HepG2 (cell line): ENCODE measurements around the gene PDXDC1. TPM values are rescaled to one million over a fixed set of nuclear protein-coding genes. Genes with fewer than 3 reads are reported as not detected.
"Not testable (repeated sequence)": the region's sequence is repeated elsewhere in the genome, so short reads cannot be mapped to it uniquely, and the experiment has no call there.

Source experiments
- ATAC-seq: fragments of 200-7000 bp; cut with Tn5 transposase; 3 replicates; pipeline ENCODE4 v1.9.1; 2020; ENCODE audit warnings: mild to moderate bottlenecking, moderate library complexity
- BruUV-seq: library from RNA; stranded (reverse); fragments of 400-500 nt; replicated peaks from 2 replicates; lab custom pipeline; 2021; lab: Mats Ljungman, UMichigan
- CTCF ChIA-PET: fragments of 300-600 bp; formaldehyde crosslinking; extraction: SDS; loops from one replicate; lab custom pipeline; 2021; ENCODE audit warnings: low total read pairs, inconsistent platforms, low intra/inter-chr PET ratio; lab: Yijun Ruan, JAX
- POLR2A ChIA-PET: fragments of 350-600 bp; sonication (Branson Sonifier 250); formaldehyde crosslinking; loops from one replicate; lab custom pipeline; 2020; ENCODE audit warnings: antibody characterized with exemption, inconsistent platforms; lab: Yijun Ruan, JAX
- DNase-seq: peaks from one replicate; pipeline ENCODE4 v3.0.0-alpha.2; 2015; ENCODE audit warnings: low spot score
- FAIRE-seq: peaks from 3 replicates; lab custom pipeline; 2011; peaks lifted over from hg19 to GRCh38; lab: Jason Lieb, UNC
- H2AFZ ChIP-seq: one replicate; pipeline ENCODE4 v1.6.1; 2011; ENCODE audit warnings: low read length, inconsistent platforms
- H3K27ac ChIP-seq: fragments of 300-600 bp; 3 replicates; pipeline ENCODE4 v1.8.0; 2011; ENCODE audit warnings: mixed run types, mild to moderate bottlenecking, mixed read lengths, low read length, inconsistent platforms; ENCODE audit not compliant: insufficient read depth; ENCODE audit errors: extremely low read length
- H3K27me3 ChIP-seq, 2 experiments: fragments of 200-600 bp in 1 of 2; 2 replicates in 1 of 2; 3 replicates in 1 of 2; pipeline versions ENCODE4 v1.6.0 to v1.8.0; 2011; ENCODE audit warnings: low read length in 2 of 2, mild to moderate bottlenecking in 2 of 2, moderate library complexity in 2 of 2, inconsistent platforms in 1 of 2; ENCODE audit not compliant: insufficient read depth in 2 of 2, control insufficient read depth in 1 of 2
- H3K36me3 ChIP-seq, 2 experiments: fragments of 200-600 bp in 1 of 2; replicated peaks in 1 of 2; 2 replicates in 1 of 2; 3 replicates in 1 of 2; pipeline versions ENCODE4 v1.5.1 to v1.8.0; 2011; ENCODE audit warnings: low read length in 2 of 2, inconsistent platforms in 1 of 2; ENCODE audit not compliant: insufficient read depth in 2 of 2, control insufficient read depth in 1 of 2
- H3K4me1 ChIP-seq: 2 replicates; pipeline ENCODE4 v1.5.1; 2012; ENCODE audit warnings: low read length, inconsistent platforms; ENCODE audit not compliant: insufficient read depth
- H3K4me2 ChIP-seq: 2 replicates; pipeline ENCODE4 v1.6.0; 2011; ENCODE audit warnings: low read depth, low read length, inconsistent platforms
- H3K4me3 ChIP-seq, 3 experiments: fragments of 200-600 bp in 1 of 3; sonication (generic), shearing (Covaris generic) in 1 of 3; replicated peaks in 1 of 3; 2 replicates each; pipeline ENCODE4 v1.5.1; 2011 to 2016; ENCODE audit warnings: low read length in 3 of 3, inconsistent platforms in 2 of 3, low read depth in 2 of 3, mild to moderate bottlenecking in 2 of 3, control low read depth in 1 of 3, mixed read lengths in 1 of 3; ENCODE audit not compliant: insufficient read depth in 1 of 3
- H3K79me2 ChIP-seq: one replicate; pipeline ENCODE4 v1.6.1; 2011; ENCODE audit warnings: low read length, inconsistent platforms; ENCODE audit not compliant: insufficient read depth
- H3K9ac ChIP-seq: 2 replicates; pipeline ENCODE4 v1.6.0; 2011; ENCODE audit warnings: mild to moderate bottlenecking, low read depth, low read length, inconsistent platforms; ENCODE audit not compliant: insufficient read depth
- H3K9me3 ChIP-seq: 2 replicates; pipeline ENCODE4 v1.5.1; 2012; ENCODE audit warnings: mild to moderate bottlenecking, low read length
- H4K20me1 ChIP-seq: 2 replicates; pipeline ENCODE4 v1.6.0; 2011; ENCODE audit warnings: inconsistent platforms, mild to moderate bottlenecking, low read length, moderate library complexity; ENCODE audit not compliant: insufficient read depth
- WGBS: methylation state at CpG from one replicate; pipeline ENCODE4 v1.1.6; 2017; ENCODE audit warnings: low lambda C conversion rate; 5-methylcytosine and 5-hydroxymethylcytosine counted together
- in situ Hi-C: cut with HindIII; loops from 2 replicates; pipeline ENCODE4 v1.10.0; 2017; ENCODE audit warnings: low pct_unique_long_range_greater_than_20kb; ENCODE audit not compliant: extremely low pct_ligation_motif_present
- intact Hi-C: fragments of 100-400 bp; cut with micrococcal nuclease; formaldehyde crosslinking; loops from one replicate; pipeline ENCODE4 v1.10.0; 2022; ENCODE audit not compliant: unreplicated experiment
- polyA plus RNA-seq, 8 experiments: library from polyadenylated mRNA; depleted of rRNA in 3 of 8; stranded (reverse) in 7 of 8; unstranded in 1 of 8; fragments of >200 nt; fragmentation: Illumina TruSeq in 4 of 8; extraction: Trizol in 4 of 8; gene quantifications; 2 replicates each; pipeline versions ENCODE4 v1.2.1 to v1.2.3, GENCODE V29; 2011 to 2016; ENCODE audit warnings: low read depth in 4 of 8, missing spikeins in 1 of 8, mixed read lengths in 1 of 8; ENCODE audit not compliant: insufficient read depth in 1 of 8
- total RNA-seq, 5 experiments: library from RNA; depleted of rRNA; stranded (reverse); fragments of >200 nt; fragmentation: Illumina TruSeq; extraction: Trizol; gene quantifications; 2 replicates each; pipeline ENCODE4 v1.2.3, GENCODE V29; 2016; ENCODE audit warnings: low read depth in 1 of 5

PDXDC1 gene
- total and polyA plus RNA-seq, 2 of the 13 experiments (the other 11 are each of a cell fraction or from before 2014, with no cell fraction given): 133 to 169 TPM

DNA sequence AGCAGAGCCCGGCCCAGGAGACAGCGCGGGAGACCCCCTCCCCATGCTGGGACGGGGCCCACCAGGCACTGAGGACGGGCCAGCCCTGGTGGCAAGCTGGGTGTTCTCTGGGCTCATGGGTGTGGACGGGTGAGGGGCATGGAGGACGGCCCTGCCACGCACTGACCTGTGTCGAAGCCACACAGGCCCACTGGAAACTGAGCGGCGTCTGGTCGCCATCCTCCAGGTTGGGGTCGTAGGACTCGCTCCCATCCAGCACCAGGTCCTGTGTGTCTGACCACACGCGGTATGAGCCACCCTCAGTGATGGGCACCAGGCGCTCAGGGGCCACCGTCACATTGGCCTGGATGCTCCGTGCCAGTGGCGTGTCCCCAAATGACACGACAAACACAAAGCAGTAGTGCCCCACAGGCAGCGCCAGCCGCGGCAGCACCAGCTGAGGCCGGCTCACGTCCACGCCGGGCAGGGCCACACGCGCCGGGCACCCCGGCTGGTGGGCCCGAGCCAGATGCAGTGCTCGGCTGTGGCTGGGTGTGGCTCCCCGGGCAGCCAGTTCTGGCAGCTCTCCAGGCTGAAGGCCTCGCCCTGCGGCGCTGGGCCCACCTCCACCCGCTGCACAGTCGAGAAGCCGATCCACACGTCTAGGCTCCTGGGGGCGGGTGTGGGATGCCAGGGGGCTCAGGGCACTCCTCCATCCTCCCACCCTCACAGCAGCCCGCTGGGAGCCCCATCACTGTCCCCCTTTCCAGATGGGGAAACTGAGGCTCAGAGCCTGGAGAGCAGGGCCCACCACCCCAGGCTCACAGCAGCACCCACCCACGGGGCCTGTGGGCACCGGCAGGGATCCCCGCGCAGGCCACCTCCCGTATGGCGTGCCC, 160.9 kb downstream of the PDXDC1 start:
- H2AFZ ChIP-seq, CTCF ChIA-PET, H3K36me3 ChIP-seq, H3K4me1 ChIP-seq, H3K27ac ChIP-seq, in situ Hi-C loops, H3K4me3 ChIP-seq, BruUV-seq, H4K20me1 ChIP-seq, FAIRE-seq, H3K4me2 ChIP-seq, POLR2A ChIA-PET, intact Hi-C loops, H3K9ac ChIP-seq, H3K79me2 ChIP-seq, H3K9me3 ChIP-seq, H3K27me3 ChIP-seq, DNase-seq: not testable (repeated sequence)
- ATAC-seq: peak; percentile 81
- 98% methylated on average over 16 of the region's 50 CpGs for WGBS

DNA sequence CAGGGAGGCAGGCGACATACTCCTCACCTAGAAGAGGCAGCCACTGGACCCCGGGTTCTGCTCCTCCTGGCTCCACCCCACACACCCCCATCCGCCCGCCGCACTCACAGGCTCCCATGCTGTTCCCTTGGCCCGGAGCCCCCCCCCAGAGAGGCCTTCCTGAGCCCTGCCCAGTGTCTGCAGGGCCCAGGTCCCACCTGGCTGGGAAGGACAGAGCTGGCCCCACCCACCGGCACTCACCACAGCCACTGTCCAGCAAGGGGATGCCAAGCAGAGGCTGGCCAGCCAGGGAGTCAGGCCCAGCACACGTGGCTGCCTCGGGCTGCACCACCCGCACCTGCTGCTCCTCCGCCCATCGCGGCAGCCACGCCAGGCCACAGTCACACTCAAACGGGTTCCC, 162.7 kb downstream of the PDXDC1 start:
- intact Hi-C loops, in situ Hi-C loops, H3K9me3 ChIP-seq, H2AFZ ChIP-seq, H3K4me2 ChIP-seq, DNase-seq, H3K79me2 ChIP-seq, H3K27me3 ChIP-seq, H3K4me1 ChIP-seq, BruUV-seq, H3K27ac ChIP-seq, H3K4me3 ChIP-seq, H4K20me1 ChIP-seq, ATAC-seq, POLR2A ChIA-PET, FAIRE-seq, CTCF ChIA-PET, H3K36me3 ChIP-seq, H3K9ac ChIP-seq: not testable (repeated sequence)
- WGBS: 94% methylated on average over 7 of the region's 15 CpGs

GRCh38 chr16:15140444-15141365, 165.9 kb downstream of the PDXDC1 start:
- ATAC-seq: peak; percentile 12; the same call in 2 of the 3 replicates
- H3K4me1 ChIP-seq, H3K36me3 ChIP-seq, H3K9me3 ChIP-seq, CTCF ChIA-PET, intact Hi-C loops, DNase-seq, H3K4me2 ChIP-seq, H3K27ac ChIP-seq, POLR2A ChIA-PET, H3K27me3 ChIP-seq, FAIRE-seq, BruUV-seq, H2AFZ ChIP-seq, in situ Hi-C loops, H3K9ac ChIP-seq, H3K4me3 ChIP-seq: not testable (repeated sequence)
- 96% methylated on average over 30 of the region's 30 CpGs for WGBS
- H4K20me1 ChIP-seq: peaks cover 14% of the 10 kb centered on the region; the same call in 1 of the 2 replicates
- H3K79me2 ChIP-seq: peaks cover 20% of the 10 kb centered on the region
